ENCODE data around the gene SPDEF. TPM values are rescaled to one million over a fixed set of nuclear protein-coding genes. Genes with fewer than 3 reads are reported as not detected.

SPDEF gene
- total RNA-seq, 2 donors from 2014 or later, result not detected

- Histone ChIP-seq H3K4me3 (no peak overlapping the region), H3K9me3 (no peaks in the 10 kb centered on the region), H3K4me1 (peaks cover 64% of the 10 kb centered on the region), H3K27me3 (no peaks in the 10 kb centered on the region), H3K36me3 (replicated peaks in 1 of 2; ENCODE audit: insufficient read depth in 1 of 2, low read depth in 2 of 2) (peaks cover 0 to under 1% of the 10 kb centered on the region in 2 donors), H3K27ac (peak overlapping the region in 2 of 4 donors; percentile 18 to 79)
- ATAC-seq (peak; percentile 16), DNase-seq (no peak)
- TF ChIP-seq POLR2A (IDR thresholded peaks at IDR 0.05), result no peak
- no peak for TF ChIP-seq CTCF (IDR thresholded peaks at IDR 0.05)
- intact Hi-C loops (cut with DNase I), result loop anchor here (10.0 kb wide), 1 partner anchor 136 kb away; the partner anchor contains the start of gene PACSIN1
- 30 to 32% methylated on average over 4 of the region's 4 CpGs for WGBS, 2 donors
Measured at GRCh38 chr6:34600796-34601195, 44.7 kb upstream of the SPDEF start.

DNA sequence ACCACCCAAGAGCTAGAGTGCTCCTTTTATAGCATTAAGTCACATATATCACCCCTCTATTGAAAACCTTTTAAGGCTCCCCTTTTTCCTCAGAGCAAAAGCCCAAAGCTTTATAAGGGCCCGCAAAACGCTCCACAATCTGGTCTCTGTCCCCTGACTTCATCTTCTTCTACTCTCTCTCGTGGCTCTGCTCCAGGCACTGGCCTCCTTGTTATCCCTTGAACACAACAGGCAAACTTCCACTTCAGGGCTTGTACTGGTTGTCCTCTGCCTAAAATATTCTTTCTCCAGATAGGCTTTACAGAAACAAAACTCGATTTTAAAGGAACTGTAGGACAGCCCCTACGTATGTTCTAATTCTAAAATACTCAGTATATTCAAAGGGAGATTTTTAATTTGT lies 44.0 kb upstream of the SPDEF start:
- no peaks in the 10 kb centered on the region for H3K9me3 ChIP-seq
- no peaks in the 10 kb centered on the region for H3K27me3 ChIP-seq
- DNase-seq, result no peak
- 89 to 95% methylated on average over 5 of the region's 5 CpGs for WGBS, 2 donors
- no peak overlapping the region for H3K4me3 ChIP-seq
- intact Hi-C loops (cut with DNase I), result loop anchor here (10.0 kb wide), 1 partner anchor 135 kb away; the partner anchor contains the start of gene PACSIN1
- peak overlapping the region in 1 of 4 donors; percentile 79 for H3K27ac ChIP-seq
- peaks cover 64% of the 10 kb centered on the region for H3K4me1 ChIP-seq
- H3K36me3 ChIP-seq (replicated peaks in 1 of 2; ENCODE audit: insufficient read depth in 1 of 2, low read depth in 2 of 2), result no peaks in the 10 kb centered on the region
- ATAC-seq, result no peak
- TF ChIP-seq POLR2A (IDR thresholded peaks at IDR 0.05) (no peak), CTCF (IDR thresholded peaks at IDR 0.05) (no peak)

DNA sequence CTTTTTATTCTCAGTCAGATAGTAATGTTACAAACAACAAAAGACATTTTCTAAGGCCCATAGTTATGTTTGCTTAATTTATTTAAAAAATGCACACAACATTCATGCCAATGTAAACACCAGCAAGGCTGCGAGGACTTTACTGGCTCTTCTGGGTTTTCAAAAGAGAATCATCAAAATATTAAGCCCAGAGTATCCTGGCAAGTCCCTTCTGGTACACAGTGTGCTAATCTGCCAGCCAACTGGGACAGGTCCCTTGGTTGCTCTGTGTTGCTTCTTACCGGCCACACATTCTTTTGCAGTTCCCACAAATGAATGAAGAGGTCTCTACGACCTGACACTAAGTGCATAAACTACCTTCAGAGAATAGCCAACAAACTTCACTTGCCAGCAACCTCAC lies 42.6 kb upstream of the SPDEF start:
- Histone ChIP-seq H3K4me1 (peaks cover 68% of the 10 kb centered on the region), H3K9me3 (no peaks in the 10 kb centered on the region), H3K4me3 (no peak overlapping the region), H3K36me3 (replicated peaks in 1 of 2; ENCODE audit: insufficient read depth in 1 of 2, low read depth in 2 of 2) (no peaks in the 10 kb centered on the region), H3K27me3 (no peaks in the 10 kb centered on the region), H3K27ac (peak overlapping the region in 2 of 4 donors; percentile 22 to 54)
- WGBS, 2 donors, result 13 to 25% methylated on average over 3 of the region's 3 CpGs
- intact Hi-C loops (cut with DNase I), result loop anchor here (10.0 kb wide), 1 partner anchor 424 kb away; no protein-coding TSS in a partner anchor
- ATAC-seq (peak; percentile 42), DNase-seq (peak in 3 of 4 donors; percentile 30 to 42 (median 32))
- TF ChIP-seq CTCF (IDR thresholded peaks at IDR 0.05), result no peak
- no peak for TF ChIP-seq POLR2A (IDR thresholded peaks at IDR 0.05)

- Histone ChIP-seq H3K4me1 (peaks cover 61% of the 10 kb centered on the region), H3K4me3 (no peak overlapping the region), H3K36me3 (replicated peaks in 1 of 2; ENCODE audit: insufficient read depth in 1 of 2, low read depth in 2 of 2) (no peaks in the 10 kb centered on the region), H3K27ac (peak overlapping the region in 2 of 4 donors; percentile 22 to 54), H3K9me3 (no peaks in the 10 kb centered on the region), H3K27me3 (no peaks in the 10 kb centered on the region)
- DNase-seq (no peak), ATAC-seq (no peak)
- intact Hi-C loops (cut with DNase I), result loop anchor here (10.0 kb wide), 1 partner anchor 423 kb away; no protein-coding TSS in a partner anchor
- WGBS, 2 donors, result 82 to 83% methylated on average over 3 of the region's 3 CpGs
- TF ChIP-seq POLR2A (IDR thresholded peaks at IDR 0.05), result no peak
- TF ChIP-seq CTCF (IDR thresholded peaks at IDR 0.05), result no peak
Measured at GRCh38 chr6:34597605-34598353, 41.6 kb upstream of the SPDEF start.

Data from body of pancreas (tissue), 4 donors.